Frontal cortex (tissue), 4 donors: ENCODE results near the gene AGPAT3. TPM values are rescaled to one million over a fixed set of nuclear protein-coding genes. Genes with fewer than 3 reads are reported as not detected.

Source experiments
- DNase-seq, 2 donors: peaks; one replicate each; pipeline ENCODE4 v3.0.0; 2012; ENCODE audit warnings: low spot score in 2 of 2
- FAIRE-seq: peaks from 2 replicates; lab custom pipeline; 2012; peaks lifted over from hg19 to GRCh38; lab: Jason Lieb, UNC
- total RNA-seq: library from RNA; depleted of rRNA; stranded (reverse); fragments of >200 nt; gene quantifications from one replicate; pipeline ENCODE4 v1.2.3, GENCODE V29; 2014
- donor health status: control.
- donor health status: control.
- donor health status: control.

The AGPAT3 gene
- total RNA-seq, 1 donor from 2014 or later = 26.1 TPM

GRCh38 chr21:43965911-43966585 is 101.0 kb downstream of the AGPAT3 start:
- FAIRE-seq (no peak), DNase-seq (no peak)

DNA sequence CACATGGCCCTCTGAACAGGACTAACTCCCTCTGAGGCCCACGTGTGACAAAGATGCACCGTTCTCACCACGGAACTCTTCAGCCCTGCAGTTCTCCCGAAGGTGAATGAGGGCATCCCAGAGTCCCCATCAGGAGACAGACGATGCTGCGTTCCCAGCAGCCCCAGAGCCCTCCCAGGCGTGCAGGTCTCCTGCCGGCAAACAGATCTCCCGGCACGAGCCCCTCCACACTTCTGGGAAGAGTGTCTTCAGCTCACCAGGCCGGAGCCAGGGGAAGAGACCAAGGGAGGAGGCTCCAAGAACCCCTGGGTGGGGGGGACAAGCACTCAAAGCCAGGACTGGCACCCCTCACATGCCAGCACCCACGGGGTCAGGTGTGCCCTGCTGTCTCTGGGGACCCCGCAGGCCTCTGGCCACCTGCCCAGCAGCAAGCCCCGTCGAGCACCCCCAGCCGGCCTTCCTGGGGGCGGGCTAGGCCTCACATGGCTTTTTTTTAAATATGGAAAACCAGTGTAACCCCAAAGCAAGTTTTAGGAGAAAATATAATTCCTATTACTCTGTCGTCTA is 102.0 kb downstream of the AGPAT3 start:
- no peak for FAIRE-seq
- no peak for DNase-seq

DNA sequence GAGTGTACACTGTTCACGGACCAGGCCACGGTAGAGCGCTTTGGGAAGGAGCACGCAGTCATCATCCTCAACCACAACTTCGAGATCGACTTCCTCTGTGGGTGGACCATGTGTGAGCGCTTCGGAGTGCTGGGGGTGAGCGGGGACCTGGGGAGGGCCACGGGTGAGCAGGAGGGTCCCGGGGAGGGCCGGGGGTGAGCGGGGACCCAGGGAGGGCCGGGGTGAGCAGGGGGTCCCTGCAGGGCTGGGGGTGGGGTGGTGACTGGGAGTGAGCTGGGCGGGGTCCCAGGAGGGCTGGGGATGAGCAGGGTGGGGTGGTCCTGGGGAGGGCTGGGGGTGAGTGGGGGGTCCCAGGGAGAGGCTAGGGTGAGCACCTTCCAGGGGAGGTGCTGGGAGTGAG is 103.0 kb downstream of the AGPAT3 start:
- no peak for FAIRE-seq
- DNase-seq = no peak

DNA sequence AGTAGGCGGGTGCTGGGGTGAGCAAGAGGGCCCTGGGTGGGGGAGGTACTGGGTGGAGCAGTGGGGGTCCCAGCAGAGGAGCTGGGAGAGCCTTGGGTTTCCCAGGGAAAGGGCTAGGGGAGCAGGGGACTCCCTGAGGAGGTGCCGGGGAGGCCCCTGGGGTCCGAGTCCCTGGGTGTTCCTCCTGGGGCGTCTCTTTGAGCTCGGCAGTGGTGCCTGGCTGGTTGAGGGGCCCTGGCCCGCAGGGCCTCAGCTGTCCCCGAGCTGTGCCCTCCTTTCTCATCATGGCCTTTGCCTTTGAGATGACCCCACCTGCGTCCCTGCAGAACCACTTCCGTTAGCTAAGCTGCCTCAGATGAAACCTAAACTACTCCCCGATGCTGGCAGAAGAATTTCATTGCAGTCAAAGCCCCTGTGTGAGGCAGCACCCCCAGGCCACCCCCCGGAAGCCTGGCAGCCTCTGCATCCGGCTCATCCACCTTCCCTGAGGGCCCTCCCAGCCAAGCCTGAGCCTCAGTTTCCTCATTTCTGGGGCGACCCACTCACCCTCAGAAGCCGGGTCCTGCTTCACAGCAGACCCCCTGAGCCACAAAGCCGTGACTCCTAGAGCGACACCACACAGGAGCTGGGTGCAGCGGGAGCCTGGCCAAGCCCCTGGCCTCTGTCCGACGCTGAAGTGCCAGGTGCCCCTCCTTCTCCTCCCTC is 103.5 kb downstream of the AGPAT3 start:
- FAIRE-seq = no peak
- no peak for DNase-seq

GRCh38 chr21:43969115-43969444 is 104.1 kb downstream of the AGPAT3 start:
- no peak for FAIRE-seq
- no peak for DNase-seq

- no peak for FAIRE-seq
- DNase-seq = no peak
Measured at GRCh38 chr21:43970551-43970950, 105.5 kb downstream of the AGPAT3 start.

GRCh38 chr21:43971201-43971991 is 106.4 kb downstream of the AGPAT3 start:
- FAIRE-seq (no peak), DNase-seq (no peak)

DNA sequence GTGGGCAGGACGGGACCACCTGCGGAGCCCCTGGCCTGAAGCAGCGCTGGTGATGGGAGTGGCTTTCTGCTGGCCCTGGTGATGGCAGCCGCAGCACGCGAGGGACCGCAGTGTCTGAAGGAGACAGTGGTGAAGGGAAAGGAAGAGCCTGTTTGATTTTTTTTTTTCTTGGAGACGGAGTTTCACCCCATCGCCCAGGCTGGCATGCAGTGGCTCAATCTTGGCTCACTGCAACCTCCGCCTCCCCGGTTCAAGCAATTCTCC is 106.9 kb downstream of the AGPAT3 start:
- DNase-seq (no peak), FAIRE-seq (no peak)

DNA sequence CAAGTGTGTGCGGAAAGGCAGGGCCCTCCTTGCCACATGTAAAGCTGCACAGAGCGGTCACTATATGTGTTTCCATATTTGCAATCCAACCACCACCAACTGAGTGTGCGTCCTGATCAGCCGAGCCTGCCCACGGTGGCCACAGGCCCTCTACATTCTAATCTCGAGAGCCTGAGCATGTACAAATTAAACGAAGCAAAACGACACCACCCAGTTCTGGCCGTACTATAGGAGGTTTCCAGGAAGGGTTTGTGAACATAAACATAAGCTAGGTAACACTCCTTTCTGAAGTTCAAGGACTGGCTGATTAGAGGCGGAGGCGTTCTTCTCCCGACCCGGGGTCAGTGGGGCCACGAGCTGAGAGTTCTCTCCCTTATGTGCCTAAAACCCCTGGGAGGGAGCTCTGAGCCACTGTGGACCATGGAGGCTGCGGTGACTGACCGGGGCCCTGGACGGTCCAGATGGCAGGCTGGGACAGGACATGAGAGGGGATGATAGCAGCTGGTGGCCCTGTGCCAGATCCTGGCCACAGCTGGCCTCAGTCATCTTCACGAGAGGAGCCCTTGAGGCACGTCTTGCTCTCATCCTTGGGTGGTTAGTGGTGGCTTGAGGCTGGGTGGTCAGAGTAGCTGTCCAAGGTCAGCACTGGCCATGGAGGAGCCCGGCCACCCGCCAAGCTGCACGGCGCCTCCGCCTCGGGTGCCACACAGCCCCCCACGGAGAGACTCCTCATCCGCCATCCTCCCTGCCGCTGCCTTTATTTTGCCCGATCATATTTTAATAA is 108.0 kb downstream of the AGPAT3 start:
- FAIRE-seq = no peak
- DNase-seq = no peak

GRCh38 chr21:43973634-43973955 is 108.6 kb downstream of the AGPAT3 start:
- no peak for DNase-seq
- no peak for FAIRE-seq

DNA sequence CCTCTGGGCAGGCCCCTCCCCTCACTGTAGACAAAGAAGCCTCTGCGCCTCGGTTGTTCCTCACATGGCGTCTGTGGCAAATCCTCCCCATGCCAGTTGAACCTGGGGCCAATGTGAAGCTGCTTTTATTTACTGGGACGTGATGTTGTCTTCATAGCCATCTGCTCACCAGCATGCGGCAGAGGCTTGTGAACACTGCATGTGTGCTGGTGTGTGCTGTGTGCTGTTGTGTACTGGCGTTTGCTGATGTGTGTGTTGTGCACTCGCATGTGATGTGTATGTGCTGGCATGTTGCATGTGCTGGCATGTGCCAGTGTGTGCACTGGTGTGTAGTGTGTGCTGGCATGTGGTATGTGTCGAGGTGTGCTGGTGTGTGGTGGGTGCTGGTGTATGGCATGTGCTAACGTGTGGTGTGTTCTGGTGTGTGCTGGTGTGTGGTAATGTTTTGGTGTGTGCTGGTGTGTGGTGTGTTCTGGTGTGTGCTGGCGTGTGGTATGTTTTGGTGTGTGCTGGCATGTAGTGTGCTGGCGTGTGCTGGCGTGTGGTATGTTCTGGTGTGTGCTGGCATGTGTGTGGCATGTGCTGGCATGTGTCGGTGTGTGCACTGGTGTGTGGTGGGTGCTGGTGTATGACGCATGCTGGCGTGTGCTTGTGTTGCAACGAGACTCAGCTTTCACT is 109.9 kb downstream of the AGPAT3 start:
- FAIRE-seq (no peak), DNase-seq (no peak)

DNA sequence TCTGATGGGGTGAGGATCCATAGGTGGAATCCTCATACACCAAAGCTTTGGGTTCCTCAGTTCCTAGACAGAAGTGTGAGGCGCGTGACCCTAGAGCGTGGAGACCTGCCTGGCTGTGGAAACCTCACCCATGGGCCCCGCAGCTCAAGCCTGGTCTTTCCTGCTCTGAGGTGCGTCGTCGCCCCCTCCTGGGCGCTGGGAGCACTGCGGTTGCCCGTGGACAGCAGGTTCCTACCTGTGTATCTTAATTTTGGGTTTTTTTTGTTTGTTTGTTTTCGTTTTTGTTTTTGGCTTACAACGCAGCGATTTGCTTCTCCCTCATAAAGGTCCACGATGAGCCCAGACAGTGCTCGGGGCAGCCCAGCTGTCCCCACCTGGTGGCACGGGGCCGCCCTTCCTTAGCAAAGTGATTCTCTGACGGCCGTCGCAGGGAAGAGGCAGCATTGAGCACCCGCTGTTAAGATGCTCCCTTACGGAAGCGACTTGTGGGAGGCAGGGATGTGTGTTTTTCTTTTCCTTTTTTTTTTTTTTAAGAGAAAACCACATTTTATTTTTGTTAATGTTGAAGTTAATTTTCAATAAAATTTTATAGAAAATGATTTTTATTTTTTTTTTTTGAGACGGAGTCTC is 110.6 kb downstream of the AGPAT3 start:
- FAIRE-seq (no peak), DNase-seq (peak; percentile 72 to 83)

- FAIRE-seq = no peak
- DNase-seq = no peak
Measured at GRCh38 chr21:43976661-43977060, 111.6 kb downstream of the AGPAT3 start.

DNA sequence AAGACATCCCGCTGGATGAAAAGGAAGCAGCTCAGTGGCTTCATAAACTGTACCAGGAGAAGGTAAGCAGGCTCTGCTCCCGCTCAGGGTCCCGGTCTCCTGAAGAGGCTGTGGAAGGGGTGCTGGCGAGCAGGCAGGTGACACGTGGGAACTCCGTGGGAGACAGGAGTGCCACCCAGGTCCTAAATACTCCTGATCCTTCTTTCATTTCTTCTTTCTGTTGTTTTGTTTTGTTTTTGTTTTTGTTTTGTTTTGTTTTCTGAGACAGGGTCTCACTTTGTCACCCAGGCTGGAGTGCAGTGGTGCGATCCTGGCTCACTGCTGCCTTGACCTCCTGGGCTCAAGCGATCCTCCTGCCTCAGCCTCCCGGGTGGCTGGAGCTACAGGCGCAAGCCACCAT is 113.0 kb downstream of the AGPAT3 start:
- no peak for DNase-seq
- no peak for FAIRE-seq

GRCh38 chr21:43979654-43980053 is 114.6 kb downstream of the AGPAT3 start:
- no peak for FAIRE-seq

DNA sequence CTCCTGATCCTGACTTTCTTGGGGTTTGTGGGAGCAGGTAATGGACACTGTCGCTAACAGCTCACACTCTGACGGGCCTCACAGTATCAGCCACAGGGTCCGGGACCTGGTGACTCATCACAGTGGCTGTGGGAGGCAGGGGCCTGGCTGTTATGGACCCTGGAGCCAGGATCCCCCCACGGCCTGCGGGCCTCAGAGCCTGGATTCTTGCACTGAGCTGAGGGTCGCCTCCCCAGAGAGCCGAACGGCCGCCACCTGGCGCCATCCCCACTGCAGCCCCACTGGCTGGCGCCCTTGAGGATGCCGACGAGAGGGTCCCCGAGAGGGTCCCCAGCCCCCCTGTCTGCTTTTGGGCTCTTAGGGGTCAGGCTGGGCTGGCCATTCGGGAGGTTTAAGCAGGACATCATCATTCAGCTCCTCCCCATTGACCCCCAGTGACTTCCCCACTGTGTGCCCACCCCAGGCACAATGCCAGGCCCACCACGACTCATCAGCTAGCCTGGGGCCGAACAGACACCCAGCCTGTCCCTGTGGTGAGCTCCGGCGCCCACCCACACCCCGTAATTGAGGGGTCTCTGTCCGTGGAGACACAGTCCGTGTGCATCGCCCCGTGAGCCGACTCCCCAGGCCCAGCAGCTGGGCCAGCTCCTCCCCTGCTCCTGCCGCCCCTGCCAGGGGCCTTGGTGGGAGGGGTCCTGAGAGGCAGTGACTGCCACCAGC is 116.3 kb downstream of the AGPAT3 start:
- FAIRE-seq (no peak), DNase-seq (no peak)

More at GRCh38 chr21:43979654-43980053, 114.6 kb downstream of the AGPAT3 start:
- no peak for DNase-seq

DNA sequence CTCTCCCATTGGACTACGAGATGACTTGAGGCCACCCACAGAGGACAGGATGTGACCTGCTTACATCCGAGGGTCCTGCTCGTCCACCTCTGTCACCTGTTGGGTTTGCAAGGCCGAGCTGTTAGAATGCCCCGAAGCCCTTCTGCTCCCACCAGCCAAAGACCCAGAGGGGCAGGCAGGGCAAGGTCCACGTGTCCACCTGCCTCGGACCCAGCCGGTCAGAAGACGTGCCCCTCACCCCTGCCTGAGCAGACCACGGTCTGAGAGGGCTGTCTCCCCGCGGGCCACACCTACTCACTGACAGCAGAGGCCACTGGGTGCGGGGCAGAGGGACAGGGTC is 116.8 kb downstream of the AGPAT3 start:
- FAIRE-seq (no peak), DNase-seq (no peak)

GRCh38 chr21:43982489-43983078 is 117.6 kb downstream of the AGPAT3 start:
- DNase-seq (no peak), FAIRE-seq (no peak)
